NT2/D1 (cell line): ENCODE measurements around the gene SYK.

Experiments
- DNase-seq: peaks from one replicate; pipeline ENCODE4 v3.0.0-alpha.2; 2011; ENCODE audit warnings: low read depth, low spot score
- H3K27me3 ChIP-seq: 2 replicates; pipeline ENCODE4 v1.6.0; 2011; ENCODE audit warnings: mild to moderate bottlenecking; ENCODE audit not compliant: insufficient read length, insufficient read depth
- H3K36me3 ChIP-seq: 2 replicates; pipeline ENCODE4 v1.6.1; 2011; ENCODE audit warnings: mild to moderate bottlenecking, low read length, mixed read lengths; ENCODE audit not compliant: insufficient read depth, insufficient read length
- H3K4me1 ChIP-seq: 2 replicates; pipeline ENCODE4 v1.5.1; 2011; ENCODE audit not compliant: insufficient read depth, insufficient read length
- H3K4me3 ChIP-seq: 2 replicates; pipeline ENCODE4 v1.5.1; 2011; ENCODE audit warnings: low read depth; ENCODE audit not compliant: insufficient read length
- H3K9ac ChIP-seq: 2 replicates; pipeline ENCODE4 v1.6.0; 2011; ENCODE audit warnings: low read depth; ENCODE audit not compliant: insufficient read length
- H3K9me3 ChIP-seq: 2 replicates; pipeline ENCODE4 v1.5.1; 2011; ENCODE audit warnings: mild to moderate bottlenecking, low read length; ENCODE audit not compliant: insufficient read depth
- SUZ12 ChIP-seq: IDR thresholded peaks from 2 replicates; pipeline ENCODE4 v1.6.1; 2011; ENCODE audit not compliant: insufficient read length, insufficient read depth; ENCODE audit errors: extremely low read depth
- YY1 ChIP-seq: IDR thresholded peaks from 2 replicates; pipeline ENCODE4 v1.6.1; 2011; ENCODE audit not compliant: insufficient read length, insufficient read depth
- ZNF274 ChIP-seq: IDR thresholded peaks from 2 replicates; pipeline ENCODE4 v1.6.1; 2011; ENCODE audit warnings: mild to moderate bottlenecking, low read depth, low read length

The SYK gene

GRCh38 chr9:90844326-90844725 is 42.7 kb downstream of the SYK start:
- TF ChIP-seq ZNF274 (no peak), SUZ12 (no peak), YY1 (no peak)
- Histone ChIP-seq H3K9me3 (no peaks in the 10 kb centered on the region), H3K4me3 (no peak overlapping the region), H3K27me3 (no peaks in the 10 kb centered on the region), H3K36me3 (no peaks in the 10 kb centered on the region), H3K4me1 (peaks cover 3% of the 10 kb centered on the region), H3K9ac (no peak overlapping the region)
- no peak for DNase-seq

- TF ChIP-seq YY1 (no peak), SUZ12 (no peak), ZNF274 (no peak)
- Histone ChIP-seq H3K9me3 (no peaks in the 10 kb centered on the region), H3K4me3 (no peak overlapping the region), H3K9ac (no peak overlapping the region), H3K27me3 (no peaks in the 10 kb centered on the region), H3K4me1 (no peaks in the 10 kb centered on the region), H3K36me3 (no peaks in the 10 kb centered on the region)
- no peak for DNase-seq
Observed at GRCh38 chr9:90846770-90847419, 45.3 kb downstream of the SYK start.

DNA sequence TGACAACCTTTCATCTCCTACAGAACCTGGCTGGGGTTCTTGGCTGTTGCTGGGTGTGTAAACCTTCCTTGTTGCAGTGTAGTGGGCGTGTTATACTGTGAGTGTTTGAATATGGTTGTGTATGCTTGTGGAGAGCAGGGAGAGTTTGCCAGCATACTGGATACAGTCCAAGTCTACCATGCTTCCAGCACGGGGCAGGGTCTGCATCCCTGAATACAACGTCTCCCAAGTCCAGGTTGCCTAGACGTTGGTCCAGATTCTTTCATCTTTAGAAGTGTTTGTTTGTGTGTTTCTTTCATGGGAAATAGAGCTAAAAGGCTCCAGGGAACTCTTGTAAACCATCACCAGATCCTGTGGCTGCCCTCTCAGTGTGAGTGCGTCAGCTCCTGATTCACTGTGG is 46.4 kb downstream of the SYK start:
- H3K36me3 ChIP-seq, result no peaks in the 10 kb centered on the region
- no peaks in the 10 kb centered on the region for H3K4me1 ChIP-seq

DNA sequence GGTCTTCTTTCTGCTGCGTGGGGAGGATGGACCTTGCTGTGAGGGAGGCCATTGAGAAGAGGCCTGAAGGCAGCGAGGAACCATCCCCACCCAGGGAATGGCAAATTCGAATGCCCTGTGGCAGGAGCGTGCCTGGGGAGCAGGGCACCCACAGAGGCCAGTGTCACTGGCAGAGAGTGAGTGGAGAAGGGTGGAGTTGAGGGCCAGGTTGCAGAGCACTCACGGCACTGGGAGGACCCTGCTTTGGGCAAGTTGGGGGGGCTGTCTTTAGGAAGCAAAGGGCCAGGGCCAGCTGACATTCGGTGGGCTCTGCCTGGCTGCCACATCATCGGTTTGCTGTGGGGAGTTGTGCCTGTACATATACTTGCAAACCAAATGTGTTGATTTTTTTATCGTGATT is 47.2 kb downstream of the SYK start:
- Histone ChIP-seq H3K4me1 (no peaks in the 10 kb centered on the region), H3K36me3 (no peaks in the 10 kb centered on the region), H3K27me3 (no peaks in the 10 kb centered on the region), H3K9me3 (no peaks in the 10 kb centered on the region), H3K4me3 (no peak overlapping the region), H3K9ac (no peak overlapping the region)
- TF ChIP-seq SUZ12 (no peak), YY1 (no peak), ZNF274 (no peak)
- no peak for DNase-seq

More for the DNA sequence above, 46.4 kb downstream of the SYK start:
- no peak for TF ChIP-seq YY1
- no peak for DNase-seq
- H3K4me3 ChIP-seq, result no peak overlapping the region
- no peak overlapping the region for H3K9ac ChIP-seq
- H3K9me3 ChIP-seq, result no peaks in the 10 kb centered on the region
- no peaks in the 10 kb centered on the region for H3K27me3 ChIP-seq

DNA sequence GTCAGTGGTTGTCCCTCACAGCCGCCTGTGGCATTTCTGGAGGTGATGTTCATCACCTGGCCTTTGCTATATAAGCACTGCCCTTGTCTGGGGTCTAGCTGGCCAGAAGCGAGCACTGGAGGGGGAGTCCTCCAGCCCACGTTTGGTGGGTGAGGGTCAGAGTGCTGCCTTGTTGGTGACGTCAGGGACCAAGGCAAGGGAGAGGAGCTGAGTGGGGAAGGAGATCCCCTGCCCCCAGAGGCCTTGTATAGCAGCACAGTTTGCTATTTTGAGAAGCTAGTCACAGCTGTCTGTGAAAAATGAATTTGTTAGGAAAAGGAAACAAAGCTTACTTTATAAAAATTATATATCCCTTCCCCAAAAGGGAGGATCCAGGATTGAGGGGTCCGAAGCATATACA is 49.8 kb downstream of the SYK start:
- Histone ChIP-seq H3K36me3 (no peaks in the 10 kb centered on the region), H3K27me3 (no peaks in the 10 kb centered on the region), H3K4me3 (no peak overlapping the region), H3K9ac (no peak overlapping the region), H3K4me1 (peaks cover 3% of the 10 kb centered on the region), H3K9me3 (no peaks in the 10 kb centered on the region)
- DNase-seq, result no peak
- no peak for TF ChIP-seq SUZ12
- no peak for TF ChIP-seq ZNF274
- no peak for TF ChIP-seq YY1

DNA sequence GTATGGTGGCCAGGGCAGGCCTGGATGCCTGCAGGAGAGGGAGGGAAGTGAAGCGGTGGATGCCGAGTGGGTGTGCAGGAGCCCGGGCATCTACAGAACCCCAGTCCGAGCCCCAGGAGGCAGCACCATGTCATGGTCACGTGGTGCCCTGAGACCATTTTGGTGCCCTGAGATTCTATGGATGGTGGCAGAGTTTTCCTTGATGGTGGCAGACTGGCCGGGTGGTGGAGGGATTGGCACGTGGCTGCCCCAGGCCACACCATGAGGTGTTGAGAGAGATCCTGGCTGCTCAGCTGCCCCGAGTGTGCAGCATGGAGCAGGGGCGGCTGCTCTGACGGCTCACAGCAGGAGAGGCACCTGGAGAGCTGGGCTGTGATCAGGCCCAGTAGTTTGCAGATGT is 52.3 kb downstream of the SYK start:
- TF ChIP-seq SUZ12, result no peak
- TF ChIP-seq ZNF274, result no peak
- H3K36me3 ChIP-seq, result no peaks in the 10 kb centered on the region
- no peak overlapping the region for H3K9ac ChIP-seq
- H3K27me3 ChIP-seq, result no peaks in the 10 kb centered on the region
- H3K4me1 ChIP-seq, result peaks cover 3% of the 10 kb centered on the region
- no peak for DNase-seq
- H3K4me3 ChIP-seq, result no peak overlapping the region
- no peaks in the 10 kb centered on the region for H3K9me3 ChIP-seq

- Histone ChIP-seq H3K9me3 (no peaks in the 10 kb centered on the region), H3K4me3 (no peak overlapping the region), H3K4me1 (peaks cover 3% of the 10 kb centered on the region), H3K36me3 (no peaks in the 10 kb centered on the region), H3K9ac (no peak overlapping the region), H3K27me3 (no peaks in the 10 kb centered on the region)
- TF ChIP-seq SUZ12, result no peak
- TF ChIP-seq ZNF274, result no peak
- TF ChIP-seq YY1, result no peak
- no peak for DNase-seq
Observed at GRCh38 chr9:90854637-90855175, 53.1 kb downstream of the SYK start.
